Vagina (tissue), 2 donors: ENCODE results near the gene LYL1. TPM values are rescaled to one million over a fixed set of nuclear protein-coding genes. Genes with fewer than 3 reads are reported as not detected.

Experiments
- DNase-seq, 2 donors: peaks; one replicate each; pipeline ENCODE4 v3.0.0-alpha.2; 2017; ENCODE audit errors: extremely low spot score in 2 of 2
- H3K27ac ChIP-seq: fragments of 200-600 bp; sonication (generic); one replicate; pipeline ENCODE4 v1.5.1; 2019
- H3K27me3 ChIP-seq: fragments of 200-600 bp; sonication (generic); one replicate; pipeline ENCODE4 v1.5.1; 2019
- H3K36me3 ChIP-seq, 2 donors: fragments of 200-600 bp; sonication (generic); one replicate each; pipeline ENCODE4 v1.5.1; 2017 to 2019
- H3K4me1 ChIP-seq: fragments of 200-600 bp; sonication (generic); one replicate; pipeline ENCODE4 v1.5.1; 2019
- H3K4me3 ChIP-seq, 2 donors: fragments of 200-600 bp; sonication (generic); 1 replicate in 1 of 2; 2 replicates in 1 of 2; pipeline ENCODE4 v1.5.1; 2016 to 2019
- H3K9me3 ChIP-seq: fragments of 200-600 bp; sonication (generic); one replicate; pipeline ENCODE4 v1.5.1; 2019
- CTCF ChIP-seq, 3 experiments: fragments of 450-650 bp in 2 of 3; fragments of 200-600 bp in 1 of 3; sonication (generic) in 1 of 3; IDR thresholded peaks; one replicate each; pipeline ENCODE4 v1.5.1; 2017 to 2019; ENCODE audit warnings: antibody characterized with exemption in 3 of 3, mild to moderate bottlenecking in 2 of 3, moderate library complexity in 2 of 3
- POLR2A ChIP-seq, 2 donors: fragments of 450-650 bp; IDR thresholded peaks; one replicate each; pipeline ENCODE4 v1.6.1; 2017; ENCODE audit warnings: antibody characterized with exemption in 2 of 2, mild to moderate bottlenecking in 2 of 2, moderate library complexity in 2 of 2
- POLR2AphosphoS5 ChIP-seq, 2 donors: sonication (generic); formaldehyde crosslinking; IDR thresholded peaks; one replicate each; pipeline ENCODE4 v1.9.0; 2017; ENCODE audit warnings: antibody characterized with exemption in 2 of 2, mild to moderate bottlenecking in 2 of 2, low read depth in 1 of 2; ENCODE audit not compliant: insufficient read depth in 1 of 2
- intact Hi-C: fragments of 100-400 bp; cut with DNase I; formaldehyde crosslinking; loops from one replicate; pipeline ENCODE4 v1.15.1; 2023
- total RNA-seq: library from RNA; depleted of rRNA; stranded (reverse); fragments of >200 nt; gene quantifications from one replicate; pipeline ENCODE4 v1.2.3, GENCODE V29; 2016

The LYL1 gene
- total RNA-seq, 1 donor from 2014 or later = 11.5 TPM

- intact Hi-C loops = no loop called here
- no peaks in the 10 kb centered on the region for H3K27me3 ChIP-seq
- TF ChIP-seq POLR2A (IDR thresholded peaks at IDR 0.05) = no peak
- TF ChIP-seq POLR2AphosphoS5 (IDR thresholded peaks at IDR 0.05; ENCODE audit: insufficient read depth in 1 of 2, low read depth in 1 of 2) = peak in 1 of 2 donors; percentile 44
- TF ChIP-seq CTCF (IDR thresholded peaks at IDR 0.05) = no peak
- H3K27ac ChIP-seq = peak overlapping the region; percentile 77
- DNase-seq = no peak
- peaks cover 84% of the 10 kb centered on the region for H3K4me1 ChIP-seq
- H3K36me3 ChIP-seq = peaks cover 0 to 33% of the 10 kb centered on the region in 2 donors
- no peaks in the 10 kb centered on the region for H3K9me3 ChIP-seq
- H3K4me3 ChIP-seq = no peak overlapping the region
Measured at GRCh38 chr19:13076320-13076719, 26.3 kb downstream of the LYL1 start.

- DNase-seq = no peak
- intact Hi-C loops = no loop called here
Measured at GRCh38 chr19:13074378-13074777, 28.3 kb downstream of the LYL1 start.

GRCh38 chr19:13073263-13073662 lies 29.4 kb downstream of the LYL1 start:
- peak overlapping the region; percentile 96 for H3K27ac ChIP-seq
- H3K9me3 ChIP-seq = no peaks in the 10 kb centered on the region
- H3K4me1 ChIP-seq = peaks cover 89% of the 10 kb centered on the region
- no peak overlapping the region for H3K4me3 ChIP-seq
- TF ChIP-seq POLR2AphosphoS5 (IDR thresholded peaks at IDR 0.05; ENCODE audit: insufficient read depth in 1 of 2, low read depth in 1 of 2) (no peak), CTCF (IDR thresholded peaks at IDR 0.05) (no peak), POLR2A (IDR thresholded peaks at IDR 0.05) (no peak)
- DNase-seq = no peak
- H3K27me3 ChIP-seq = no peaks in the 10 kb centered on the region
- intact Hi-C loops = no loop called here
- H3K36me3 ChIP-seq = peaks cover 0 to 27% of the 10 kb centered on the region in 2 donors

More at GRCh38 chr19:13074378-13074777, 28.3 kb downstream of the LYL1 start:
- TF ChIP-seq POLR2AphosphoS5 (IDR thresholded peaks at IDR 0.05; ENCODE audit: insufficient read depth in 1 of 2, low read depth in 1 of 2) = no peak
- no peak for TF ChIP-seq CTCF (IDR thresholded peaks at IDR 0.05)
- TF ChIP-seq POLR2A (IDR thresholded peaks at IDR 0.05) = no peak
- Histone ChIP-seq H3K4me3 (no peak overlapping the region), H3K27me3 (no peaks in the 10 kb centered on the region), H3K4me1 (peaks cover 89% of the 10 kb centered on the region), H3K9me3 (no peaks in the 10 kb centered on the region), H3K27ac (peak overlapping the region; percentile 96), H3K36me3 (peaks cover 0 to 27% of the 10 kb centered on the region in 2 donors)

GRCh38 chr19:13072188-13072908 lies 30.3 kb downstream of the LYL1 start:
- peaks cover 89% of the 10 kb centered on the region for H3K4me1 ChIP-seq
- intact Hi-C loops = no loop called here
- no peak overlapping the region for H3K4me3 ChIP-seq
- no peaks in the 10 kb centered on the region for H3K27me3 ChIP-seq
- H3K36me3 ChIP-seq = peaks cover 0 to 27% of the 10 kb centered on the region in 2 donors
- peak overlapping the region; percentile 96 for H3K27ac ChIP-seq
- TF ChIP-seq POLR2AphosphoS5 (IDR thresholded peaks at IDR 0.05; ENCODE audit: insufficient read depth in 1 of 2, low read depth in 1 of 2) = no peak
- H3K9me3 ChIP-seq = no peaks in the 10 kb centered on the region
- no peak for DNase-seq

GRCh38 chr19:13071444-13072187 lies 31.0 kb downstream of the LYL1 start:
- H3K27me3 ChIP-seq = no peaks in the 10 kb centered on the region
- no peak for DNase-seq
- H3K4me3 ChIP-seq = no peak overlapping the region
- TF ChIP-seq CTCF (IDR thresholded peaks at IDR 0.05) (no peak), POLR2AphosphoS5 (IDR thresholded peaks at IDR 0.05; ENCODE audit: insufficient read depth in 1 of 2, low read depth in 1 of 2) (no peak), POLR2A (IDR thresholded peaks at IDR 0.05) (no peak)
- H3K4me1 ChIP-seq = peaks cover 89% of the 10 kb centered on the region
- no peaks in the 10 kb centered on the region for H3K9me3 ChIP-seq
- H3K36me3 ChIP-seq = peaks cover 0 to 21% of the 10 kb centered on the region in 2 donors
- intact Hi-C loops = no loop called here
- peak overlapping the region; percentile 96 for H3K27ac ChIP-seq
